Esophagus squamous epithelium (tissue), 5 donors: ENCODE results near the gene GPC3. TPM values are rescaled to one million over a fixed set of nuclear protein-coding genes. Genes with fewer than 3 reads are reported as not detected.

Experiments used
- DNase-seq: peaks from one replicate; lab custom pipeline; 2025; lab: John Stamatoyannopoulos, UW
- H3K27ac ChIP-seq, 4 donors: fragments of 200-600 bp; sonication (generic); one replicate each; pipeline ENCODE4 v1.5.1; 2016 to 2019; ENCODE audit warnings: mild to moderate bottlenecking in 1 of 4
- H3K27me3 ChIP-seq, 4 donors: fragments of 200-600 bp; sonication (generic); 1 replicate in 3 of 4; 2 replicates in 1 of 4; pipeline versions ENCODE4 v1.5.1 to v1.6.0; 2017 to 2021; ENCODE audit warnings: antibody characterized with exemption in 1 of 4
- H3K36me3 ChIP-seq, 3 donors: fragments of 200-600 bp; sonication (generic); one replicate each; pipeline ENCODE4 v1.5.1; 2016 to 2019
- H3K4me1 ChIP-seq, 3 donors: fragments of 200-600 bp; sonication (generic); one replicate each; pipeline ENCODE4 v1.5.1; 2017 to 2019
- H3K4me3 ChIP-seq, 4 donors: fragments of 200-600 bp; sonication (generic); 1 replicate in 3 of 4; 2 replicates in 1 of 4; pipeline ENCODE4 v1.5.1; 2016 to 2019; ENCODE audit warnings: mild to moderate bottlenecking in 2 of 4, moderate library complexity in 1 of 4
- H3K9me3 ChIP-seq, 3 donors: fragments of 200-600 bp; sonication (generic); one replicate each; pipeline ENCODE4 v1.5.1; 2016 to 2019
- CTCF ChIP-seq, 6 experiments: fragments of 450-650 bp in 4 of 6; fragments of 200-600 bp in 2 of 6; sonication (generic) in 2 of 6; IDR thresholded peaks; one replicate each; pipeline ENCODE4 v1.5.1; 2016 to 2019; ENCODE audit warnings: antibody characterized with exemption in 6 of 6, mild to moderate bottlenecking in 4 of 6, moderate library complexity in 4 of 6
- POLR2A ChIP-seq, 4 donors: fragments of 450-650 bp; IDR thresholded peaks; one replicate each; pipeline ENCODE4 v1.6.1; 2017; ENCODE audit warnings: antibody characterized with exemption in 4 of 4, mild to moderate bottlenecking in 4 of 4, moderate library complexity in 3 of 4
- WGBS, 2 donors: methylation state at CpG; one replicate each; pipeline ENCODE4 v1.1.5; 2018; 5-methylcytosine and 5-hydroxymethylcytosine counted together
- intact Hi-C: fragments of 100-400 bp; cut with DNase I; formaldehyde crosslinking; loops from one replicate; pipeline ENCODE4 v1.15.0; 2022
- small RNA-seq, 4 donors: library from RNA; depleted of rRNA; stranded (forward); fragments of <200 nt; gene quantifications; one replicate each; pipeline ENCODE3, GENCODE V24; 2016
- total RNA-seq, 4 donors: library from RNA; depleted of rRNA; stranded (reverse); fragments of >200 nt; gene quantifications; one replicate each; pipeline ENCODE4 v1.1.0, GENCODE V29; 2016
- donor health status: DM: yes; HTN: yes; CAD: no.

GPC3 gene
- total RNA-seq, 4 donors from 2014 or later, result 0.44 to 2.8 (median 1.7) TPM; not detected in 1

- DNase-seq, result no peak
- TF ChIP-seq CTCF (IDR thresholded peaks at IDR 0.05) (no peak), POLR2A (IDR thresholded peaks at IDR 0.05) (no peak)
- 30 to 43% methylated on average over 15 of the region's 16 CpGs for WGBS, 2 donors
- Histone ChIP-seq H3K27me3 (no peaks in the 10 kb centered on the region), H3K27ac (peak overlapping the region in 3 of 4 donors; percentile 41 to 59 (median 57)), H3K4me1 (peaks cover 0 to 6% (median 0%) of the 10 kb centered on the region in 3 donors), H3K9me3 (no peaks in the 10 kb centered on the region), H3K36me3 (no peaks in the 10 kb centered on the region), H3K4me3 (peak overlapping the region in 1 of 4 donors; percentile 26)
- intact Hi-C loops, result no loop called here
Measured at GRCh38 chrX:133495464-133496391, 489.7 kb downstream of the GPC3 start.

DNA sequence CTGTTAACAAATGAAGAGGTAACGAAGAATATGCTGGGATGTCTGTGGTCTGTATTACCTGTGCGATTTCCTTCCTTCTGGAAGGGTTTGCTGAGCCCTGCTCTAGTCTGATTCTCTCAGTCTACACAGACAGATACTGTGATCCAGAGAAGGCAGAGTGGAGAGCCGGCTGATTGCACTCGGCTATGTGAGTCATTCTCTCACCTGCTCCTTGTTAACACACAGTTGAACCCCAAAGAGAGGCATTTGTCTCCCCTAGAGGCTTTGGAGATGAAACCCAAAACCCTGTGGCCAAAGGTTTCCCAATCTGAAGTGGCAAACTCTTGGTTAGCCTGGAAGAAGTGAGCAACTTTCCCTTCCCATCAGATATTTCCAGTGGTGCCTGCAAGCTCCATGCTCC lies 492.0 kb downstream of the GPC3 start:
- no peaks in the 10 kb centered on the region for H3K27me3 ChIP-seq
- WGBS, 2 donors, result 81 to 89% methylated on average over 1 to 4 of the region's 4 CpGs
- peaks cover 0 to 6% (median 0%) of the 10 kb centered on the region in 3 donors for H3K4me1 ChIP-seq
- no peaks in the 10 kb centered on the region for H3K36me3 ChIP-seq
- no peak for TF ChIP-seq POLR2A (IDR thresholded peaks at IDR 0.05)
- TF ChIP-seq CTCF (IDR thresholded peaks at IDR 0.05), result no peak
- H3K9me3 ChIP-seq, result no peaks in the 10 kb centered on the region
- no peak overlapping the region for H3K4me3 ChIP-seq
- intact Hi-C loops, result no loop called here
- DNase-seq, result no peak
- no peak overlapping the region for H3K27ac ChIP-seq

- WGBS, 2 donors, result 71 to 82% methylated on average over 1 of the region's 1 CpG
- TF ChIP-seq POLR2A (IDR thresholded peaks at IDR 0.05) (no peak), CTCF (IDR thresholded peaks at IDR 0.05) (no peak)
- H3K4me3 ChIP-seq, result no peak overlapping the region
- no peaks in the 10 kb centered on the region for H3K27me3 ChIP-seq
- peaks cover 0 to 6% (median 0%) of the 10 kb centered on the region in 3 donors for H3K4me1 ChIP-seq
- DNase-seq, result no peak
- no peaks in the 10 kb centered on the region for H3K9me3 ChIP-seq
- no peak overlapping the region for H3K27ac ChIP-seq
- intact Hi-C loops, result no loop called here
- no peaks in the 10 kb centered on the region for H3K36me3 ChIP-seq
Measured at GRCh38 chrX:133490955-133491354, 494.4 kb downstream of the GPC3 start.

Small RNAs within 50 kb of the gene (small RNA-seq; reads per million reads assigned to genes)
- gene RNU6-203P, result 0 reads per million in 4 donors
